SK-N-SH (cell line): ENCODE data around the gene NEBL. TPM values are rescaled to one million over a fixed set of nuclear protein-coding genes. Genes with fewer than 3 reads are reported as not detected.
A peak's percentile ranks its signal among the peaks of the same experiment; 100 is the strongest.

Source experiments
- CTCF ChIA-PET: fragments of 300-600, 350-600 bp; formaldehyde crosslinking; extraction: SDS; loops from one replicate; lab custom pipeline; 2021; lab: Yijun Ruan, JAX
- POLR2A ChIA-PET: fragments of 350-600 bp; sonication (Branson Sonifier 250); formaldehyde crosslinking; extraction: SDS; loops from one replicate; lab custom pipeline; 2020; ENCODE audit warnings: antibody characterized with exemption, inconsistent platforms; lab: Yijun Ruan, JAX
- DNase-seq: peaks from one replicate; pipeline ENCODE4 v3.0.0; 2012
- H2AFZ ChIP-seq: fragments of 200-600 bp; sonication (generic); 2 replicates; pipeline ENCODE4 v1.8.1; 2016; ENCODE audit warnings: antibody characterized with exemption, mild to moderate bottlenecking, low read depth
- H3F3A ChIP-seq: fragments of 200-600 bp; sonication (generic); replicated peaks from 2 replicates; pipeline ENCODE3; 2016; ENCODE audit warnings: antibody characterized with exemption, mild to moderate bottlenecking; ENCODE audit not compliant: insufficient read depth
- H3K27ac ChIP-seq, 2 experiments: fragments of 200-500 bp in 1 of 2; fragments of 200-600 bp in 1 of 2; sonication (Bioruptor generic) in 1 of 2; sonication (generic), shearing (Covaris generic) in 1 of 2; 2 replicates each; pipeline versions ENCODE4 v1.5.1 to v1.6.1; 2014 to 2016; ENCODE audit warnings: low read depth in 2 of 2, inconsistent platforms in 1 of 2, low read length in 1 of 2, mild to moderate bottlenecking in 1 of 2, mixed read lengths in 1 of 2
- H3K27me3 ChIP-seq: fragments of 200-600 bp; sonication (generic), shearing (Covaris generic); 2 replicates; pipeline ENCODE4 v1.6.1; 2016; ENCODE audit warnings: mixed run types; ENCODE audit not compliant: insufficient read depth
- H3K36me3 ChIP-seq, 2 experiments: fragments of 200-500 bp in 1 of 2; fragments of 200-600 bp in 1 of 2; sonication (Bioruptor generic) in 1 of 2; sonication (generic) in 1 of 2; replicated peaks in 1 of 2; 2 replicates each; pipeline versions ENCODE3 to v1.5.1; 2014 to 2016; ENCODE audit warnings: low read length in 1 of 2, mild to moderate bottlenecking in 1 of 2; ENCODE audit not compliant: insufficient read depth in 2 of 2, control insufficient read depth in 1 of 2
- H3K4me1 ChIP-seq, 2 experiments: fragments of 200-500 bp in 1 of 2; fragments of 200-600 bp in 1 of 2; sonication (Bioruptor generic) in 1 of 2; sonication (generic), shearing (Covaris generic) in 1 of 2; 2 replicates each; pipeline versions ENCODE4 v1.5.1 to v1.6.1; 2014 to 2016; ENCODE audit warnings: low read depth in 1 of 2, low read length in 1 of 2, mixed run types in 1 of 2; ENCODE audit not compliant: insufficient read depth in 2 of 2, control insufficient read depth in 1 of 2
- H3K4me2 ChIP-seq: fragments of 200-600 bp; sonication (generic), shearing (Covaris generic); 2 replicates; pipeline ENCODE4 v1.6.1; 2017; ENCODE audit warnings: mixed run types
- H3K4me3 ChIP-seq, 2 experiments: fragments of 200-500 bp in 1 of 2; fragments of 200-600 bp in 1 of 2; sonication (Bioruptor generic) in 1 of 2; sonication (generic), shearing (Covaris generic) in 1 of 2; 2 replicates each; pipeline versions ENCODE4 v1.5.1 to v1.8.1; 2014 to 2016; ENCODE audit warnings: low read depth in 2 of 2, inconsistent platforms in 1 of 2, low read length in 1 of 2, mild to moderate bottlenecking in 1 of 2, mixed read lengths in 1 of 2, moderate library complexity in 1 of 2
- H3K79me2 ChIP-seq: fragments of 200-600 bp; sonication (generic); 2 replicates; pipeline ENCODE4 v1.8.1; 2017; ENCODE audit warnings: mild to moderate bottlenecking; ENCODE audit not compliant: insufficient read depth
- H3K9ac ChIP-seq: fragments of 200-600 bp; sonication (generic); 2 replicates; pipeline ENCODE4 v1.6.1; 2017; ENCODE audit warnings: mixed run types
- H3K9me2 ChIP-seq: fragments of 200-600 bp; sonication (generic); 2 replicates; pipeline ENCODE4 v1.6.1; 2017; ENCODE audit warnings: mixed run types
- H3K9me3 ChIP-seq: fragments of 200-600 bp; sonication (generic); 2 replicates; pipeline ENCODE4 v1.6.1; 2017; ENCODE audit warnings: mixed run types, mild to moderate bottlenecking, moderate library complexity
- H4K20me1 ChIP-seq: fragments of 200-600 bp; sonication (generic); 2 replicates; pipeline ENCODE4 v1.6.1; 2017; ENCODE audit warnings: mild to moderate bottlenecking, mixed run types; ENCODE audit not compliant: insufficient read depth
- CHD2 ChIP-seq: fragments of 150-350 bp; IDR thresholded peaks from 2 replicates; pipeline ENCODE4 v1.6.1; 2018; ENCODE audit warnings: low read length; ENCODE audit not compliant: partially characterized antibody
- CTCF ChIP-seq: fragments of 200-600 bp; sonication (generic); IDR thresholded peaks from 2 replicates; pipeline ENCODE4 v1.6.1; 2017; ENCODE audit warnings: antibody characterized with exemption, mild to moderate bottlenecking, moderate library complexity
- ELF1 ChIP-seq: IDR thresholded peaks from 2 replicates; pipeline ENCODE4 v1.4.0; 2012
- EZH2phosphoT487 ChIP-seq: fragments of 200-600 bp; sonication (generic); IDR thresholded peaks from 2 replicates; pipeline ENCODE4 v1.6.1; 2017; ENCODE audit warnings: low read depth, mixed run types, mild to moderate bottlenecking, antibody characterized with exemption, moderate library complexity, borderline replicate concordance
- FOSL2 ChIP-seq: IDR thresholded peaks from 2 replicates; pipeline ENCODE4 v1.4.0; 2012; ENCODE audit warnings: low read depth, mild to moderate bottlenecking, moderate library complexity, borderline replicate concordance
- FOXJ3 ChIP-seq: sonication (generic); formaldehyde crosslinking; IDR thresholded peaks from 2 replicates; pipeline ENCODE4 v1.5.1; 2020; ENCODE audit warnings: mild to moderate bottlenecking, missing genetic modification reagents
- FOXM1 ChIP-seq: IDR thresholded peaks from 2 replicates; pipeline ENCODE4 v1.4.0; 2012; ENCODE audit warnings: low read depth, mild to moderate bottlenecking
- GATA2 ChIP-seq: sonication (generic); formaldehyde crosslinking; IDR thresholded peaks from 2 replicates; pipeline ENCODE4 v1.5.0; 2020; ENCODE audit warnings: mild to moderate bottlenecking, missing genetic modification reagents
- JUND ChIP-seq: IDR thresholded peaks from 2 replicates; pipeline ENCODE4 v1.4.0; 2012
- MAX ChIP-seq: IDR thresholded peaks from 2 replicates; pipeline ENCODE4 v1.4.0; 2012; ENCODE audit warnings: low read depth
- MEF2A ChIP-seq: IDR thresholded peaks from 2 replicates; pipeline ENCODE4 v1.4.0; 2012; ENCODE audit warnings: low read depth, borderline replicate concordance
- POLR2AphosphoS5 ChIP-seq: IDR thresholded peaks from 2 replicates; pipeline ENCODE4 v1.6.1; 2012; ENCODE audit warnings: low read depth, low read length
- RXRA ChIP-seq: IDR thresholded peaks from 2 replicates; pipeline ENCODE4 v1.4.0; 2012; ENCODE audit warnings: low read depth, mild to moderate bottlenecking, borderline replicate concordance
- SMC3 ChIP-seq: IDR thresholded peaks from 2 replicates; pipeline ENCODE4 v1.6.1; 2012; ENCODE audit warnings: low read depth, low read length, improper control_type of control experiment
- TAF1 ChIP-seq: IDR thresholded peaks from 2 replicates; pipeline ENCODE4 v1.6.1; 2012; ENCODE audit warnings: low read depth, mild to moderate bottlenecking, low read length, moderate library complexity, borderline replicate concordance
- TEAD4 ChIP-seq: IDR thresholded peaks from 2 replicates; pipeline ENCODE4 v1.4.0; 2012; ENCODE audit warnings: mild to moderate bottlenecking, borderline replicate concordance; ENCODE audit not compliant: insufficient read depth
- WGBS: methylation state at CpG from one replicate; pipeline ENCODE4 v1.1.6; 2017; ENCODE audit warnings: low lambda C conversion rate; 5-methylcytosine and 5-hydroxymethylcytosine counted together
- polyA plus RNA-seq, 3 experiments: library from polyadenylated mRNA; depleted of rRNA; stranded (reverse); fragments of >200 nt; gene quantifications; 2 replicates each; pipeline ENCODE4 v1.2.3, GENCODE V29; 2012
- TF ChIP-seq, protein P1 (sequence below): IDR thresholded peaks from 2 replicates; pipeline ENCODE4 v1.4.0; 2012; ENCODE audit warnings: low read depth, borderline replicate concordance
- TF ChIP-seq, protein P2 (sequence below): fragments of 150-350 bp; IDR thresholded peaks from 2 replicates; pipeline ENCODE4 v1.6.1; 2017; ENCODE audit warnings: antibody characterized with exemption, low read length, low read depth, borderline replicate concordance
- TF ChIP-seq, protein P3 (sequence below): IDR thresholded peaks from 2 replicates; pipeline ENCODE4 v1.6.1; 2012; ENCODE audit warnings: mild to moderate bottlenecking, low read depth, low read length, moderate library complexity

The NEBL gene
- polyA plus RNA-seq, 1 of the 3 experiments (the other 2 are of a cell fraction): 0.58 TPM

DNA sequence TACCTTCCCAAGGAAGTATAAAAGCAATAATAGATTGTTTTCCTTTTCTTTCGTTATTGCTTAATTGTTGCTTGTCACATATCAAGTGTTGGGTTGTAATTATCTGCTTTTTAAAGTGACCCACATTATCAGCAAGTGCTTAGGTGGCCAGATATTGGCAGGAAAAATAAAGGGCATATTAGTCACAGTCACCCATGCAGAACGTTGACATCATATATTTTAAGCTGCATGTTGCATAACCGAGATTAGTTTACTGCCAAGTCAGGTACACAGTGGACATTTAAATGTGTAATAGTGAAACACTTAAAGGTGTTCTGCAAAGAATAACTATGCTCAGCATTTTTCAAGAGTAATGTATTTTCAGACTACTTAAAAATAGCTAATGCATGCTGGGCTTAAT is 11.4 kb downstream of the NEBL start:
- no peak for DNase-seq
- no peaks in the 10 kb centered on the region for H4K20me1 ChIP-seq
- H3K36me3 ChIP-seq: peaks cover 0 to 7% of the 10 kb centered on the region in 2 experiments
- H3K9me3 ChIP-seq: no peaks in the 10 kb centered on the region
- H3K4me1 ChIP-seq: peaks cover 0 to 35% of the 10 kb centered on the region in 2 experiments; a peak in 2 of 4 replicates
- H3K4me2 ChIP-seq: no peak overlapping the region
- H3K27me3 ChIP-seq: no peaks in the 10 kb centered on the region
- H3K9me2 ChIP-seq: no peaks in the 10 kb centered on the region
- ChIA-PET POLR2A (no interaction called here), CTCF (no interaction called here)
- no peaks in the 10 kb centered on the region for H3F3A ChIP-seq
- no peaks in the 10 kb centered on the region for H3K79me2 ChIP-seq
- no peak overlapping the region for H3K4me3 ChIP-seq
- H3K9ac ChIP-seq: no peak overlapping the region
- 35% methylated on average over 3 of the region's 3 CpGs for WGBS
- H2AFZ ChIP-seq: no peak overlapping the region
- H3K27ac ChIP-seq: peak overlapping the region in 1 of 2 experiments; percentile 43; a peak in 2 of 4 replicates
- TF ChIP-seq CTCF (no peak), MEF2A (no peak), RXRA (no peak), GATA2 (CRISPR knock-in tag) (no peak), POLR2AphosphoS5 (no peak), EZH2phosphoT487 (no peak), FOSL2 (no peak), CHD2 (no peak), ELF1 (no peak), FOXJ3 (CRISPR knock-in tag) (no peak), TEAD4 (no peak), FOXM1 (no peak), MAX (no peak), SMC3 (no peak), TAF1 (no peak), JUND (no peak)
- TF ChIP-seq, protein P1, sequence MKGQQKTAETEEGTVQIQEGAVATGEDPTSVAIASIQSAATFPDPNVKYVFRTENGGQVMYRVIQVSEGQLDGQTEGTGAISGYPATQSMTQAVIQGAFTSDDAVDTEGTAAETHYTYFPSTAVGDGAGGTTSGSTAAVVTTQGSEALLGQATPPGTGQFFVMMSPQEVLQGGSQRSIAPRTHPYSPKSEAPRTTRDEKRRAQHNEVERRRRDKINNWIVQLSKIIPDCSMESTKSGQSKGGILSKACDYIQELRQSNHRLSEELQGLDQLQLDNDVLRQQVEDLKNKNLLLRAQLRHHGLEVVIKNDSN: no peak
- TF ChIP-seq, protein P2, sequence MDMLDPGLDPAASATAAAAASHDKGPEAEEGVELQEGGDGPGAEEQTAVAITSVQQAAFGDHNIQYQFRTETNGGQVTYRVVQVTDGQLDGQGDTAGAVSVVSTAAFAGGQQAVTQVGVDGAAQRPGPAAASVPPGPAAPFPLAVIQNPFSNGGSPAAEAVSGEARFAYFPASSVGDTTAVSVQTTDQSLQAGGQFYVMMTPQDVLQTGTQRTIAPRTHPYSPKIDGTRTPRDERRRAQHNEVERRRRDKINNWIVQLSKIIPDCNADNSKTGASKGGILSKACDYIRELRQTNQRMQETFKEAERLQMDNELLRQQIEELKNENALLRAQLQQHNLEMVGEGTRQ: no peak
- TF ChIP-seq, protein P3, sequence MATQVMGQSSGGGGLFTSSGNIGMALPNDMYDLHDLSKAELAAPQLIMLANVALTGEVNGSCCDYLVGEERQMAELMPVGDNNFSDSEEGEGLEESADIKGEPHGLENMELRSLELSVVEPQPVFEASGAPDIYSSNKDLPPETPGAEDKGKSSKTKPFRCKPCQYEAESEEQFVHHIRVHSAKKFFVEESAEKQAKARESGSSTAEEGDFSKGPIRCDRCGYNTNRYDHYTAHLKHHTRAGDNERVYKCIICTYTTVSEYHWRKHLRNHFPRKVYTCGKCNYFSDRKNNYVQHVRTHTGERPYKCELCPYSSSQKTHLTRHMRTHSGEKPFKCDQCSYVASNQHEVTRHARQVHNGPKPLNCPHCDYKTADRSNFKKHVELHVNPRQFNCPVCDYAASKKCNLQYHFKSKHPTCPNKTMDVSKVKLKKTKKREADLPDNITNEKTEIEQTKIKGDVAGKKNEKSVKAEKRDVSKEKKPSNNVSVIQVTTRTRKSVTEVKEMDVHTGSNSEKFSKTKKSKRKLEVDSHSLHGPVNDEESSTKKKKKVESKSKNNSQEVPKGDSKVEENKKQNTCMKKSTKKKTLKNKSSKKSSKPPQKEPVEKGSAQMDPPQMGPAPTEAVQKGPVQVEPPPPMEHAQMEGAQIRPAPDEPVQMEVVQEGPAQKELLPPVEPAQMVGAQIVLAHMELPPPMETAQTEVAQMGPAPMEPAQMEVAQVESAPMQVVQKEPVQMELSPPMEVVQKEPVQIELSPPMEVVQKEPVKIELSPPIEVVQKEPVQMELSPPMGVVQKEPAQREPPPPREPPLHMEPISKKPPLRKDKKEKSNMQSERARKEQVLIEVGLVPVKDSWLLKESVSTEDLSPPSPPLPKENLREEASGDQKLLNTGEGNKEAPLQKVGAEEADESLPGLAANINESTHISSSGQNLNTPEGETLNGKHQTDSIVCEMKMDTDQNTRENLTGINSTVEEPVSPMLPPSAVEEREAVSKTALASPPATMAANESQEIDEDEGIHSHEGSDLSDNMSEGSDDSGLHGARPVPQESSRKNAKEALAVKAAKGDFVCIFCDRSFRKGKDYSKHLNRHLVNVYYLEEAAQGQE: no peak
